Omental fat pad (tissue), 4 donors: ENCODE results near the gene PPT2. TPM values are rescaled to one million over a fixed set of nuclear protein-coding genes. Genes with fewer than 3 reads are reported as not detected.
A peak's percentile ranks its signal among the peaks of the same experiment; 100 is the strongest.

Source experiments
- ATAC-seq: fragments of 150-250 bp; one replicate; pipeline ENCODE4 v1.9.1; 2016; ENCODE audit warnings: mild to moderate bottlenecking, moderate library complexity; ENCODE audit not compliant: low FRiP score
- DNase-seq: peaks from one replicate; pipeline ENCODE4 v3.0.0-alpha.2; 2019; ENCODE audit warnings: low spot score
- total RNA-seq, 4 donors: library from RNA; depleted of rRNA; stranded (reverse); fragments of >200 nt; gene quantifications; one replicate each; pipeline ENCODE4 v1.1.0, GENCODE V29; 2016
- TF ChIP-seq, protein P1 (sequence below), 3 donors: fragments of 450-650 bp; IDR thresholded peaks; one replicate each; pipeline ENCODE4 v1.5.1; 2016 to 2017; ENCODE audit warnings: antibody characterized with exemption in 3 of 3, mild to moderate bottlenecking in 3 of 3, moderate library complexity in 2 of 3

PPT2 gene
- total RNA-seq, 4 donors from 2014 or later: 21.5 to 161 (median 34.3) TPM

- DNase-seq (no peak), ATAC-seq (no peak)
- TF ChIP-seq, protein P1, sequence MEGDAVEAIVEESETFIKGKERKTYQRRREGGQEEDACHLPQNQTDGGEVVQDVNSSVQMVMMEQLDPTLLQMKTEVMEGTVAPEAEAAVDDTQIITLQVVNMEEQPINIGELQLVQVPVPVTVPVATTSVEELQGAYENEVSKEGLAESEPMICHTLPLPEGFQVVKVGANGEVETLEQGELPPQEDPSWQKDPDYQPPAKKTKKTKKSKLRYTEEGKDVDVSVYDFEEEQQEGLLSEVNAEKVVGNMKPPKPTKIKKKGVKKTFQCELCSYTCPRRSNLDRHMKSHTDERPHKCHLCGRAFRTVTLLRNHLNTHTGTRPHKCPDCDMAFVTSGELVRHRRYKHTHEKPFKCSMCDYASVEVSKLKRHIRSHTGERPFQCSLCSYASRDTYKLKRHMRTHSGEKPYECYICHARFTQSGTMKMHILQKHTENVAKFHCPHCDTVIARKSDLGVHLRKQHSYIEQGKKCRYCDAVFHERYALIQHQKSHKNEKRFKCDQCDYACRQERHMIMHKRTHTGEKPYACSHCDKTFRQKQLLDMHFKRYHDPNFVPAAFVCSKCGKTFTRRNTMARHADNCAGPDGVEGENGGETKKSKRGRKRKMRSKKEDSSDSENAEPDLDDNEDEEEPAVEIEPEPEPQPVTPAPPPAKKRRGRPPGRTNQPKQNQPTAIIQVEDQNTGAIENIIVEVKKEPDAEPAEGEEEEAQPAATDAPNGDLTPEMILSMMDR (IDR thresholded peaks at IDR 0.05): no peak
Measured at GRCh38 chr6:32146687-32147086, 7.3 kb upstream of the PPT2 start.

DNA sequence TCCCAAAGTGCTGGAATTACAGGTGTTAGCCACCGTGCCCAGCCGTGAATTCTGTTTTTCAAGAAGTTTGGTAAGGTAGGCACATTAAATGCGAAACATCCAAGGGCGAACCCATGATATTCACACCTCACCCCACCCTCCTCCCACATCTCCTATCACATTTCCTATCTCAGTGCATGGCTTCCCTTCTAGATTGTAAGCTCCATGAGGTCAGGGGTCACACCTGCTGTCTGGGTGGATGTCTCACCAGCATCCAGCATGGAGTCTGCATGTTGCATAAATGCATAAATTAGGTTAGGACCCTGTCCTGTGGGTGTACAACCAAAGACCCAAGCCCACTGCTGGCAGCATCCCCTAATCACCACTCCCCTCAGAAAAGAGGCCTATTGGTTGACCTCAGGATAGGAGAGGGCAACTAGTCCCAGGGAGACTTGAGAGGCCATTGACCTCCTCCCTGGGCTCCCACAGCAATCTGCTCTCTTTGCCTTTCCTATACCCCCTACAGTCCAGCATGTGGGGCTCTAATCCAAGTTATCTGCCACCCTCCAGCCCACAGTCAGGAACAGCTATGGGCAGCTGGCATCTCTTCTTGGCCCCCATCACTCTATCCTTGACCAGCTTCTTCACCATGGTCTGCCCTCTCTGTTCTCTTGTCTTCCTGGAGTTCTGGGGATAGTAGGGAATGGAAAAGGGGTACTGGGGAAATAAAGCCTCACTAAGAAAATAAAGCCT, 6.4 kb upstream of the PPT2 start:
- DNase-seq: no peak
- TF ChIP-seq, protein P1 (IDR thresholded peaks at IDR 0.05): no peak
- no peak for ATAC-seq

GRCh38 chr6:32148289-32149091, 5.5 kb upstream of the PPT2 start:
- ATAC-seq: peak; percentile 53
- TF ChIP-seq, protein P1 (IDR thresholded peaks at IDR 0.05): no peak
- peak; percentile 46 for DNase-seq

DNA sequence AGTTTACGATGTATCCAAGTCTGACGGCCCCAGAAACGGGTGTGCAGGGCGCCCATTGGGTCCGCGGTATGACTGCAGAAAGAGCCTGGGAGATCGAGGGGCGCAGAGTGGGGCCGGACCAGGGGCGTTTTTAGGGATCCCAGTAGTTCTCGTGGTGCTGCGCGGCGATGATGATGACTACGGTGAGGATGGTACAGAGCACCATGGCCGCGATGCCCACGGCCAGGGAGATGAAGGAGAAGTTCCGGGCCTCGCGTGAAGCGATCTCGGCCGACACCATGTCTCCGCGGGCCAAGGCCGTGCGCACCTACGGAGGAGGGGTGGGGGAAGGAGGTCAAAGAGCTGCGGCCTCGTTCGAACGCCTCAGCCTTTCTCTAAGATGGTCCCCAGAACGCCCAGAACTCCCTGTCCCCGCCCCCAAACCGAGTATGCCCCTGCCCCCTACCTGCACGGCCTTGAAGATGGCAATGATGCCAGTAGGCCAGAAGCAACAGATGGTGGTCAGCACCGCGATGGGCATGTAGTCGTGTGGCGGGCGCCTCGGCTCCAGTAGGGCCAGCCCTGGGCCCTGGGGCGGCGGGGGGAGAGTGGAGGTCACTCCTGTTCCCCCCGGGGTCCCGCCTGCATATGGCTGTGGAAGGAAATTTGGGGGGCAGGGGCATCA, 4.7 kb upstream of the PPT2 start:
- TF ChIP-seq, protein P1 (IDR thresholded peaks at IDR 0.05): no peak

DNA sequence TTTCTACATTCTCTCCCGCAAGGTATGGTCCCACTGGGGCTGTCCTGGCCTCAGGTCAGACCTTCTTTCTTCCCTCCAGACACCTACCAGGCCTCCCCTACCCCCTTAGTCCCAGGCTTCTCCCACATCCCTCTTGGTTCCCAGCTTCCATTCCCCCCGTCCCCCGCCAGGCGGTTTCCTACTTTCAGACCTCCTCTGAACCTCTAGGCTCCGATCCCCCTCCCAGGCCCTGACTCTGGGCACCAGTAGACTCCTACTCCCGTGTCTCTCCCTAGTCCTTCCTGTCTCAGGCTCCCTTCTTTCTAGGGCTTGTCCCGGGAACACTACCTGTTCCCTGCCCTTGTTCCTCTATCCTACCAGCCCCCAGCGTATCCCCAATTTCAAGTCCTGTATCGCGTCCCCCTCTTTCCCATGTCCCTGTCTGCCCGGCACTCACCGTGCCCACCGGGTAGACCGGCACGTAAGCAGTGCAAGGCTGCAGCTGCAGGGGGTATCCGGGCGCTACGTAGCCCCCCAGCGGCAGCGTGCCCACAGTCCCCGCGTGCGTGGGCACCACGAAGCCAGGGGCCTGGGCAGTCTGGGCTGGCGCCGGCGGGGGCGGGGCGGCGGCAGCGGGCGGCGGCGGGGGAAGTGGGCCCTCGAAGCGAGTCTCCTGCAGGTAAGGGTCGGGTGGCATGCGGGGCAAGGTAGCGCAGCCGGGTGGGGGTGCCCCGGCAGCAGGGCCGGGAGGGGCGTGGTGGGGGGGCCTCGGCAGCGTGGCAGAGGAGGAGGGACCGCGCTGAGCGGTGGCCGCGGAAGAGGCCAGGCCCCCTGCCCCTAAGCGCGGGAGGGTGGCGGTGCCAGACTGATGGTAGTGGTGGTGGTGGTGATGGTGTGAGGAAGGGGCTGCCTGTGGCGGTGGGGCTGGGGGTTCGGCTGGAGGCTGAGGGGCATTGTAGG, 3.7 kb upstream of the PPT2 start:
- ATAC-seq (no peak), DNase-seq (no peak)
- TF ChIP-seq, protein P1 (IDR thresholded peaks at IDR 0.05): no peak

More for the DNA sequence above, 4.7 kb upstream of the PPT2 start:
- ATAC-seq (no peak), DNase-seq (no peak)

GRCh38 chr6:32151181-32151862, 2.6 kb upstream of the PPT2 start:
- DNase-seq: no peak
- TF ChIP-seq, protein P1 (IDR thresholded peaks at IDR 0.05): no peak
- ATAC-seq: no peak
